SW 1271 (cell line): ENCODE results near the gene SKIC8.
A peak's percentile ranks its signal among the peaks of the same experiment; 100 is the strongest.

ENCODE experiments used
- DNase-seq, 2 experiments: peaks; one replicate each; lab custom pipeline; 2025; lab: John Stamatoyannopoulos, UW

Gene SKIC8

DNA sequence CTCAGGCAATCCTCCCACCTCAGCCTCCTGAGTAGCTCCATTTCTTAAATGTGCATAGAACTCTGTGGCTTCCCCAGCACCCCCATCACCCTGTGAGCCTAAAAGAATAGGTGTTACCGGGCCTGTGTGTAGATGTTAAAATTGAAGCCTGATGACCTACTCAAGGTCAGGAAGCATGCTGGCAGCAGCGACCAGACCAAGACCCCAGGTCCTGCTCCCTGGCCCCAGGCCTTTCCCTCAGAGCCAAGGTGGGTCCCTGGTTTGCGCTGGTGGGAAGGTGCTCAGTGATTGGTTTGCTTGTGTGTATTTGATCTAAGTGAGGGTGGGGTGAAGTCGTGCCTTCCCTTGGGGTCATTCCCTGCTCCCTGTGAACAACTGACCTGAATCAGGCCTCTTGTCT, 22.4 kb upstream of the SKIC8 start:
- no peak for DNase-seq

DNA sequence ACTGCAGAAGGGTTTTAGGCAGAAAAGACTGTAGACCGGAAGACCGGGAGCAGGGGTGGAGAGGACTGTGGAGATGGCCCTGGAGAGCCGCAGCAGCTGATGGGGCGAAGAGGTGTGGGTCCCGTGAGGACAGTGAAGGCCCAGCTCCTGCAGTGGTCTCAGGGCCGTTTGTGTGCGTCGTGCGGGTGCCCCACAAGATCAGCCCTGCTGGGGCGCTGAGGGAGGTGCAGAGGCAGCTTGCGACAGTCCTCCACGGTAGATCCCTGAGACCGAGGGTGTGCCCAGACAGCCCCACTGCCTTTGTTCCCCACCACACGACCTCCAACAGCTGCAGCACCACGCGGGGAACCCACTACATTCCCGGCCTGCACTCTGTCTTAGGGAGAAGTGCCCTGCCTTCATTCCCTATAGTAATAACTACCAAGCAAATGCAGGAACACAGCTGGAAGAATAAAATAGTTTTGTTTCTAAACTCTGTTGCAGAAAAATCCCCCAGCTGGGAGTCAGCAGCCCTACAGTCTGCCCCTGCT, 21.7 kb upstream of the SKIC8 start:
- DNase-seq, result no peak

DNA sequence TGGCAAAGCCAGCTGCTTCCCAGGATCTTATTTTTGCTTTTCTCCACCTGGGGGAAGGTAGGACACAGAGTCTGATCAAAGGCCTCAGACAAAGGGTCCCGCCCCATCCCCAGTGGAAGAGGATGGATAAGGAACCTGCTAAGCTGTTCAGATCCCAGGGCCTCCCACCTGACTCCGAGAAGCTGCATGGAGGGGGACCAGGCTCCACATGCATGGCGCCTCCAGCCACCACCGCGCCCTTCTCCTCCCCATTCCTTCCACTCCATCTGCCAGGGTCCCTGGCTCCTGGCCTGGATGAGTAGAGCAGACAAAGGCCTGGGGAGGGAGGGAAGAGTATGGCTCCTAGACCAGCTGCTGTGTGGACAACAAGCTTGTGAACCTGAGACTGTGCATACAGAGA, 20.8 kb upstream of the SKIC8 start:
- no peak for DNase-seq

DNA sequence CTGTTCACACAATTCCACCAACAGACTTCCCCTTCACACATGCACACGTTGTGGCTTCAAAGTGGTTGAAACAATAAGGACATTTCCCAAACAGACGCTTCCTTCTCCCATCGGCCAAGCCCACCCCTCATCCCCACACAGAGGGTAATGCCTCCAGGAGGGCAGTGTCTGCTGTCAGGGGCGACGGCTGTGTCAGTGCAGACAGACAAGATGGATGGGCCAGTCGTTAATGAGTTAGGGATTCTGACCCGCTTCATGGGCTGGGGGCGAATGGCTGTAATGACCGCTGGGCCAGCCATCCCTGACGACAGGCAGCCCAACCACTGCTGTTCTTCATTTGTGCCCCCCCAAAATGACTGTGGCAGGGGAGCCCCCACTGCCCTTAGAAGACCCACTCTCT, 20.2 kb upstream of the SKIC8 start:
- DNase-seq, result no peak

DNA sequence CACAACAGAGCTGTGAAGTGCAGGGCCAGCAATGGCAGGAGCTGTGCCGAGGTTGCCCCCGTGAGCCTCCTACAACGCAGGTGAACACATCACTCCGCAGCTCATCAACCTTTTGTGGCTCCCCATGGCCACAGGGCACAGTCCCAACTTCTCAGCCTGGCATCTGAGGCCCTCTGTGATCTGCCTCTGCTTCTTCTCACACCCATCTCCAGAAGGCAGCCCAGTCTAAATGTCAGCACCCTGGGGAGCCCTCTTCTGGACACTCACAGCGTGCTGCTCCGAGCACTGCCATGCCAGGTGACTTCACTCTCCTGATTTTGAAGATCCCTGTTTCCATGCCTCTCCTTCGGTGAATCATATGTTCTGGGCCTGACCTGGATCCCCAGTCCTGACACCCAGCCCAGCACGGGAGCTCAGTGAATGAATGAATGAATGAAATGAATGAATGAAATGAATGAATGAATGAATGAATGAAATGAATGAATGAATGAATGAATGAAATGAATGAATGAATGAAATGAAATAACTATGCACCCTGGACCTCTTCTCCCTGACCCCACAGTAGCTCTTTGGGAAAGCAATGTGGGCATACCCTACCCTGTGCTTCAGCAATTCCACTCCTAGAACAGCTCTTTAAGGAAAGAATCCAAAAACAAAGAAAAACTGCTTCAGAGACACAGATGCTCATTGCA, 17.9 kb upstream of the SKIC8 start:
- peak in 1 of 2 experiments; percentile 23 for DNase-seq

DNA sequence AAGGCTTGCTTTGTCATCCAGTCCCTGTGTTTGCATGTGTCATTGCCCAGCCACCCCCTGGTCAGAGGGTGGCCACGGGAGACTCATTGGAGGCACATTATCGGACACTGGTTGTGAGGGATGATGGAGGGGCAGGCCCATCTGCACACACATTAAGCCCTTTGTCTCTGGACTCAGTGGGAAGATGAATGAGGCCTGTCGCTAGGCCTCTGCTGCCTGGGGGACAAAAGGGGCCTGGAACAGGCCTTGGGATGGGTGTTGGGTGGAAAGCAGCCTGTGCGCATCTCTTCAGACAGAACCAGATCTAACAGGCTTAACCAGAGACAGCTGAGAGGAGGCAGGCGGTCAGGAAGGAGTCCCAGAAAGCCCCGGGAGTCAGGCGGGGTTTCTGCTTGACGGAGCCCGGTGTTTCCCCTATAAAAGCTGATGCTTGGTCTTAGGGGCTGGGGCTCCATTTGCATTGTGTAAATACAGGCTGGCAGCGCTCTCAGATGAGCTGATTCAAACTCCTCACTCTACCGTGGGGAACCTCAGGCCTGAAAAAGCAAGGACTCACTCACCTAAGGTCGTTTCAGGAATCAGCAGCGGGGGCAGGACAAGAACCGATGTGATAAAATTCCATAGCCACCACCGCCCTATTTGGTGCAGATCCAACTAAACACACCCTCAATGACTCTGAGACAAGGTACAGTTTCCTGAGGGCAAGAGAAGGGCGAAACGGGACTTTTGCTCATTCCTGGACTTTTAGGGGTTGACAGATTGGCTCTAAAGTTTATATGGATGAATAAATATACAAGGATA, 17.1 kb upstream of the SKIC8 start:
- DNase-seq, result no peak

DNA sequence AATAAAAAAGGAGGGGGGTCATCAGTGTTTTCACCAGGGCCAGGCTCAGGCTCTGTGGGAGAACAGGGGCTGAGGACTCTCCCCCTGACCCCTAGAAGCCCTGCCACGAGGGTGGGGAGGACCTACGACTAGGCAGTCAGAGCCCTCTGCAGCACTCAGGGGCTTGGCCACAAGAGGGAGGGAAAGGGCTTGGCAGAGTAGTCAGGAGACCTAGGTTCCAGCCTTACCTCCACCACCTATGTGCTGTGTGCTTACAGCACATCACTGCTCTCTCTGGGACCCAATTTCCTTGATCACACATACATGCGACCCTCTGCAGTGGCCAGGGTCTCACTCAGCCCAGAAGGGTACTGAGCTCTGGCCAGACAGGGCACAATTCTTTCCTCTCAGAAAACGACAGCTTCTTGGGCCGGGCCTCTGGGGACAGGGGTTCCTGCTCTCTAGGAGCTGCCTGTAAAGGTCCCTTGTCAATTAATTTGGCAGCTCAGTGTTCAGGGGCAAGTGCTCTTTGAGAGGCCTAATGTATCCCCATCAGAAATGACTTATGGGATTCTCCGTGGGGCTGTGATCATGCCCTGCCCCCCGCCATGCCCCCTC, 16.4 kb upstream of the SKIC8 start:
- no peak for DNase-seq

DNA sequence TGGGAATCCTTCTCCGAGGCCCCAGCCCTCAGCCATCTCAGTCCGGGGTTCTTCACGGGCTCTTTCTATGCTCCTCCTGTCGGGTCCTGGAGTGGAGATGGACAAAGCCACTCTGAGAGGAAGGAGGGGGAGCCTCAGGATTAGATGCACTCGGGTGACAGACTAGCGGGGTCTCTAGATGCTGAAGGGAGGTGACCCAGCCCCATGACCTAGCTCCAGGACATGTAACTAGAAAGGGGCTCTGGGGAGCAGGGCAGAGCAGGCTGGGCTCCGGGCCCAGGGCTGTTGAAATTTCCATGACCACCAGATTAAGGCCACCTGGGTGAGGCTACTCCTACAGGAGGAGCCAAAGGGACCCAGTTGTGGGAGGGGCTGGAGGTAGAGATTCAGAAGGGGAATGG, 14.8 kb upstream of the SKIC8 start:
- DNase-seq, result no peak

DNA sequence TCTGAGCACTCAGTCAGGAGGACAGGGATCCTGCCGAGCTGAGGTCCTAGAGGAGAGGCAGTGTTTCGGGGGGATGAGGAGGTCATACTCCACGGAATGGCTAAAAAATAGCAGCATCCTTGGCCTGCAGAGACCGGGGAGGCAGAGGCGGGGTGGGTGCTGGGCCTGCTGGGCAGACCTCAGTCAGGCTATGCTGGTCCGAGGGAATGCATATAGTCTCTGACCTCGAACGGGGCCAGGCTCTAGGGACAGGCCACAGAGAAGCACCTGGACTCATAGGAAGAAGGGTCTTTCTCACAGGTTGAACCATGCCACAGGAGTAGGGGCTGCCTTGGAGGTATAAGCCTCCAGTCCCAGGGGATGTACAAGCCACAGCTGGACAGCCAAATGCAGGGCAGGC, 14.0 kb upstream of the SKIC8 start:
- DNase-seq, result no peak

DNA sequence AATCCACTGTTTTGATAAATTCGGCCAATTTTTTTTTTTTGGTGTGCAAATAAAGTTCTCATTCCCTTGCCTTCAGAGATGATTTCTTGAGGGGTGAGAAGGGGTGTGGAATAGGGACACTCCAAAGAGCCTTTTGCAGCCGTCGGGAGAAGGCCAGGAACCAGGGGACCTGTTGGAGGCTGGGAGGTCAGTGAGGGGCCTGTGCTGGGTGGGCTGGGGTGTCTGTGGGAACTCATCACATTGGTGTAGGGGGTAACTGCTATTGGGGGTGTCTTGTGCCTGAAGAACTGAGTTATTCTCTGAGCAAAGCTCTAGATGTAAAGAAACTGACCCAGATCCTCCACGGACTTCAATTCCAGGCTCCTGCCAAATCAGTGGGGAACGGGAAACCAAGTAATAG, 13.5 kb upstream of the SKIC8 start:
- DNase-seq, result no peak

DNA sequence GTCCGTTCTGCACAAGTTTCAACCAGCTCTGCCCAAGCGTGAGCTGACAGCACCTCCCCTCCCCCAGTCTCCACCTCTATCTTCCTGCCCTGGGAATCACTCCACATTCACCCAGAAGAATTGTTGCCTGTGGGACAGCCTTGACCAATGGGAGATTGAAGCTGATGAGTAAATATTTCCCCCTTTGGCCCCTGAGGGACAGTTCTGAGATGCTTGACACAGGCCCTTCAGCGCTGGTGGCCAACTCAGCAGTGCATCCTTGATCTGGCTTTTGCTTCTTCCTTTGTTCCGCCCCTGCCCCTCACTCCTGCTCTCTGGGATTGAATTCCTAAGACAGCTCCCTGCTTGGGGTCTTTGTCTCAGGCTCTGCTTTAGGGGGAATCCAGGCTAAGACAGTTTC, 13.1 kb upstream of the SKIC8 start:
- no peak for DNase-seq

DNA sequence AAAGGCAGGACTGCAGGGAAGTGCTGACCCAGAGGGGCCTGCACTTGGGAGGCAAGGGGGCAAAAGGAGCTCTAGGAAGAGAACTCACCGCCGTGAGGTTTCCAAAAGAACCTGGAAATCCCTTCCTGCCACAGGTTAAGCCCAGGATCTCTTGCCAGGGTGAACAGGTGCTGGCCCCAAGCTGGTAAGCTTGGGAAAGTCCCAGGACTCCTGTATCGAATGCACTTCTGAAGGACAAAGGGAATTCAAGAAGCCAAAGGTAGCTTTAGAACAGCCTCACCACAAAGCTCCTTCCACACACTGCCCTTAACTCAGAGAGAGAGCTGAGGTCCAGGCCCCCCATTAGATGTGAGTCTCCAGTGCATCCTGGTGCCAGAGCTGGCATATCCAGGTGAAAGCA, 11.9 kb upstream of the SKIC8 start:
- no peak for DNase-seq

DNA sequence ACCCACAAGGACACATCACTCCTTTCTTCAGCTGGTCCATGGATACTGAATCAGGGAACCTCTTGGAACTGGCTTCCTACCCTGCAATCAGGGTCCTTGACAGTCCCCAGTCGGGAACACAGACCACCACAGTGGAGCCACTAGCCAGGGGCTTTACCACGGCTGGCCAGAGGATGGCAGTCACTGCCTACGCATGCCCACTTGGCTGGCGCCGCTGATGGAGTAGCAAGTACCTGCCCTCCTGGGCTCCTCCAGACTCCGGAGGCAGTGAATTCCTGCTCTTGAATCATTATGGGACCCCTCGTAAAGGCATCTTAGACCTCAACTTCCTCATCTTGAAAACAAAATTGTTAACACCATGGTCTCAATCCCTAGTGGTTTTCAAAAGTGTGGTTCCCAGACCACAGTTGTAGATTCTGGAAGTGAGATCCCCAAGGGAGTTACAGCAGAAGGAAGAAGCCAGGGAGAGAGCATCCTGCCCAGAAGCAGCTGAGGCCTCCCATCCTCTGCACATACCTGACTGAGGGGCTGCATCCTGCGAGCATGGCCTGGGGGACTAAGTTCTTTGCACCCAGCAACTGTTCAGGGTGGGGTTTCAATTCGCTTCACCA, 9.1 kb upstream of the SKIC8 start:
- peak; percentile 33 to 35 for DNase-seq

DNA sequence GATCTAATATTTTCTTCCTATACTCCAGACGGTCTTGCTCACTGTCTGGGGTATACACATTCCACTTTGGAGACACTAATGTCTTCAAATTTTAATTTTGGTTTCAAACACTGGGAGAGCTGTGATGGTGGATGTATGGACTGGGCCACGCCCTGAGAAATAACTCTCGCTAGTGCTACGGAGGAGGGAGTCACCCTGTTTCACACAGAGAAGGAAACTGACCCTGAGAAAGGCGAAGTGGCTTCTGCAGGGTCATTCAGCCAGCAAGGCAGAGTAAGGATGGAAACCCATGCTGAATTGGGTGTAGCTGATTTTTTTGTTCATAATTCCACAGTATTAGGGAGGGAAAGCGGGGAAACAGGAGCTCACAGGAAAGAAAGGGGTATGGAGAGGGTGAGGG, 8.6 kb upstream of the SKIC8 start:
- no peak for DNase-seq

DNA sequence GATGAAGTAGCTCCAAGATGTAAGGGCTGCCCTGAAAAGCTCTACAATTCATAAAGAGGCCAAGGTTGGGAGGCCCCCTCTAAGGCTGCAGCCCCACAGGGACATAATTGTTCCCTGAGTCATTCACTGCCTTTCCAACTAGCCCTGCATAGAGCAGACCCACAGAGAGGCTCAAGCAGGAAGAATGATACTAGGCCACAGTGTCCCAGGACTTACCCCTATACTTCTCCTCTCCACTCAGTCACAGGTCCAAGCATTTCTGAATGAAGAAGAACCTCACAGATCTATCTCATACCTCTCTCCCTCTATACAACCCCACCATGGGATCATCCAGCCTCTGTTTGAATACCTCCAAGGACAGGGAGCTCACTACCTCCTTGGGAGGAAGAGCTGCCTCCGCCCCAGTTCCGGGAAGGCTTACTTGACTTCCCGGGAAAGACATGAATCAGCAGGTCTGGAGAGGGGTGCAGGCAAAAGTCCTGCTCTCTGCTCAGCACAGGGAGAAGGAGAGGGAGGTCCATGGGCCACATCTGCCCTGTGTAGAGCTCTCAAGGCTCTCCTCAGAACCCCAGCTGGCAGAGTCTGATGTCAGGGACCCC, 6.9 kb upstream of the SKIC8 start:
- DNase-seq, result no peak

DNA sequence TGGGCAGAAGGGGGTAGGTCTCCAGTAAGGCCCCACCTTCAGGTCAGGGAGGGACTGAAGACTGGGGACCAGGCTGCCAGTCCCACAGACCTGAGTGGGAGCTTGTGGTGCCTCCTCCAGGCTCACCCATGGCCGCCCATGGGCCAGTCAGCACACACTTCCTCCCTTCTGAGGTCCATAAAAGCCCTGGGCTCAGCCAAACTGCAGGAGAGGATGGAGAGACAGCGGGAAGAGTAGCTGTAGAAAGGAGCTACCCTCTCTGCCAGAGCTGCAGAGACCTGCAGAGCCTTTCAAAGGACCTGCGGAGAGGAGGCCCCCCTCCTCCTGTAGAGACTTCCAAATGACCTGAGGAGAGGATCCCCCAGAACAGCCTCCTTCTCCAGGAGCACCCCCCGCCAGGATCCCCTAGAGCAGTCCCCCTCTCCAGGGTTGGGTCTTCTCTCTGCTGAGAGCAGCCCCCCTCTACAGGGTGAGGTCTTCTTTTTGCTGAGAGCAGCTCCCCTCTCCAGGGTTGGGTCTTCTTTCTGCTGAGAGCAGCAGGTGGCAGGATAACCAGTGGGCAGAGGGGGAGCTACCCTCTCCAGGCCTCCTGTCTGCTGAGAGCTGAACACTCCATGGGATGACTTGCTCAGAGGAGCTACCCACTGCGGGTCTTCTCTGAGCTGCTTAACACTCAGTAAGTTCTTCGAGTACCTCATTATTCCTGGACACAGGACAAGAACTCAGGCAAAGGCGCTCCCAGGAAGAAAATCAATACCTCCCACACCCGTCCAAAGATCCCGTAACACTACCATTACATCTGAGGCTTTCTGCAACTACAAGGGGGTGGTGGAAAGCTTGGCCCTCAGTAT, 5.0 kb upstream of the SKIC8 start:
- DNase-seq, result no peak

DNA sequence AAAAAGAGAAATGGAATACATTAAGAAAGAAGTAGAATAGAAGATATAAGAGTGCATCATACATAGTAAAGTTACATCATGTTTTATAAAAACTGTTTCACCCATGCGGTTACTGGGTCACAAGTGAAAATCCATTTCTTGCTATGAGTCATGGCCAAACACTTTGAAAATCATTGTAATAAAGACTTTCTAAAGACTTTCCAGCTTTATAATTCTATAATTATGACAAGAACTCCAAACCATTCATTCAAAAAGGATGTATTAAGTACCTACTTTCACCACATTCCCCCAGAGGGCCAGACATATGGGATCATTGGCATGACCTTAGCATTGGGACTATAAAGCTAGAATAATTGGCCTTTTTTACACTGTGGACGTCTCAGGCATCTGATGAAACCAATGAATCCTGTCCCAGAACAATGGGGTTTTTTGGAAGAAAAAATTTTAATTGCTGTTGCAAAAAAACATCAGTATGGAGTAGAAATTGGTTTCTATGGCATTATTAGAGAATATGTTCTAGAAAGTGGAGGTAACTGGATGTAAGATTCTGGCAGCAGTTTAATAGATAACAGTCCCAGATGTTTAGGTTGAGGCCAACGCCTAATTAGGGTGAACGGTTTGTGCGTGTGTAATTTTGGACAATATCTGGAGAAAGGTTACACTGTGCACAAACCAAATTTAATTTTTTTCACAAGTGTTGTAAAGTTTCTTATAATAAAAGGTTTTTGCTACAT, 3.3 kb upstream of the SKIC8 start:
- no peak for DNase-seq

DNA sequence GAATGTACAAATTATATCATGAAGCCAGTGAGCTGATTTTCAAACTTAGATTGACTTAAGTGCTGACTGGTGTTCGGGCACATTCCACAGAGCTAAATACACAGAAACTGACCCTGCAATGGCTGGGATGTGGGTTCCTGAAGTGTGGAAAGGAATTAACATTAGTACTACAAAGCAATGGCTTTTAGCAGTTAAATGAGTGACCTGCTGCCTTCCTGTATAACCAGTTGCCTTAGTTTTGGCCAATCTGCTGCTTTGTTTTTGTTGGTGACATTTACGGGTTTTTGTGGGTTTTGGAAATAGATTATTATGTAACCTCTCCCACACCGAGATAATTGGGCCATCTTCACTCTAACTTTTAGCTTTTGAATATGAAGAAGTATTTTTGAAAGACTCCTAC, 2.4 kb upstream of the SKIC8 start:
- no peak for DNase-seq

DNA sequence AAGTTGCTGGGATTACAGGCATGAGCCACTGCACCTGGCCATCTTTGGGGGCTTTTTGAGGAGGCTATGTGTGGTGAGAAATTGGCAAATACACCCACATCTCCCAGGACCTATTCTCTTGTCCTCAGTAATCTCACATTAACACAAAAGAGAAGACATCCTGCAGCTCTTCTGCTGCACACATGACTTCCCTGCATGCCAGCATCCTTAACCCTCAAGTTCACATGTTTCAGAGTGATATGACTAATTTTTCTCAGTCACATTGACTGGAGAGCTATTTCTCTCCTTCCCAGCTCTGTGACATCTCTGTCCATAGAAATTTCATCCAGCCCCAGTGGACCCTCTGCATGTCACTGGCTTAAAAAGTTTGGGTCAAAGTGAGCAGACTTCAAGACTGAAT, 1.9 kb upstream of the SKIC8 start:
- no peak for DNase-seq

DNA sequence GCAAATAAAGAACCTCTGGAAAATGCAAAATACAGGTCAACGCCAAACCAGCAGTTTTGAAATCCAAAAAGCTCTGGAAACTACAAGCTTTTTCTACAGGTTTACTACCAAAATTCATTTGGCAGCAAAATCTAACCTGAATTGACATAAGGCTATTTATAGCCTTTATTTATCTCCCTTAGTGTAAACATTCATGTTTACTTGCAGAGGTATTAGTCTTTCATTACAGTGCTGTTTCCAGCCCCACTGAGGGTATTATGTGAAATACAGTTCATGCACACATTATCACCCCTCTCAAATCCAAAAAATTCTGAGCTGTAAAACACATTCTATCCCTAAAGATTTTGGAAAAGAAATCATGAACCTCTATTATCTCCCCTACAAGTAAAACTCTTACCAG, 7.2 kb downstream of the SKIC8 start:
- DNase-seq, result no peak

DNA sequence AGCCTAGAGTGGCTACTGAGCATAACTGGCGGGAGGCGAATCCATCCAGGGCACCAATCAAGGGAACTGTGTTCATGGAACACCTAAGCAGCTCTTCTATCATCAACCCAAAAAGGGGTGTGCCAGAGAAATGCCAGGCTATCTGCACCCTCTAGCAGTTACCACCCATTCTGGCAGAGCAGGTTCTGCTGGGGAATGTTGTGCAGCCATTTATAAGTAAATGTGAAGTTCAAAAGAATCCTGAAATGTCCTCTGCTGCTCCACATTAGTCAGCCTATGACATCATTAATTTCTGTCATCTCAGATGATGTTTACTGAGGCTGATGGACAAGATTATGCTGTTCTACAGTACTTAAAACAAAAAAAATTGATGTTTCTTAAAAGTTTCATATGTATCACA, 7.7 kb downstream of the SKIC8 start:
- no peak for DNase-seq
